Ovary (tissue), 3 donors: ENCODE measurements around the gene NPY.

ENCODE experiments used
- EP300 ChIP-seq: sonication (generic); formaldehyde crosslinking; IDR thresholded peaks from one replicate; pipeline ENCODE4 v1.6.1; 2017; ENCODE audit warnings: antibody characterized with exemption
- POLR2A ChIP-seq: fragments of 450-650 bp; IDR thresholded peaks from one replicate; pipeline ENCODE4 v1.6.1; 2017; ENCODE audit warnings: antibody characterized with exemption, mild to moderate bottlenecking, moderate library complexity
- TF ChIP-seq, protein P1 (sequence below), 3 donors: fragments of 450-650 bp in 2 of 3; fragments of 200-600 bp in 1 of 3; IDR thresholded peaks; one replicate each; pipeline versions ENCODE4 v1.5.1 to v1.8.0; 2016 to 2022; ENCODE audit warnings: antibody characterized with exemption in 3 of 3, mild to moderate bottlenecking in 1 of 3
- donor health status: DM: no; HTN: no; CAD: no.

DNA sequence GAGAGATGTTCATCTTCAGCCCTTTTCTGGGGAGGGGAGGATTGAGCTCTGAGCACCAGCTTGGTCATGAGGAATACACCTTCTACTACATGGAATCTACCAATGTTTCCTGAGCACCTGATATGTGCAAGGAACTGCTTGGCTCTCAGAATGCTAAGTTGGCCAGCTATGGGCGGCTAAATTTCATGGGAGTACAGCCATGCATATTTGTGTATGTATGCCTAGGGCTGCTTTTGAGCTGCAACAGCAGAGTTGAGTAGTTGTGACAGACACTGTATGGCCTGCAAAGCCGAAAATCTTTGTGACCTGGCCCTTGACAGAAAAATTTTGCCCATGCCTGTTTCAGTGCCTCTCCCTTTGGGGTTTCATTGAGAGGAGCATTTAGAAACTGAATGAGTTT lies 44.9 kb downstream of the NPY start:
- TF ChIP-seq, protein P1, sequence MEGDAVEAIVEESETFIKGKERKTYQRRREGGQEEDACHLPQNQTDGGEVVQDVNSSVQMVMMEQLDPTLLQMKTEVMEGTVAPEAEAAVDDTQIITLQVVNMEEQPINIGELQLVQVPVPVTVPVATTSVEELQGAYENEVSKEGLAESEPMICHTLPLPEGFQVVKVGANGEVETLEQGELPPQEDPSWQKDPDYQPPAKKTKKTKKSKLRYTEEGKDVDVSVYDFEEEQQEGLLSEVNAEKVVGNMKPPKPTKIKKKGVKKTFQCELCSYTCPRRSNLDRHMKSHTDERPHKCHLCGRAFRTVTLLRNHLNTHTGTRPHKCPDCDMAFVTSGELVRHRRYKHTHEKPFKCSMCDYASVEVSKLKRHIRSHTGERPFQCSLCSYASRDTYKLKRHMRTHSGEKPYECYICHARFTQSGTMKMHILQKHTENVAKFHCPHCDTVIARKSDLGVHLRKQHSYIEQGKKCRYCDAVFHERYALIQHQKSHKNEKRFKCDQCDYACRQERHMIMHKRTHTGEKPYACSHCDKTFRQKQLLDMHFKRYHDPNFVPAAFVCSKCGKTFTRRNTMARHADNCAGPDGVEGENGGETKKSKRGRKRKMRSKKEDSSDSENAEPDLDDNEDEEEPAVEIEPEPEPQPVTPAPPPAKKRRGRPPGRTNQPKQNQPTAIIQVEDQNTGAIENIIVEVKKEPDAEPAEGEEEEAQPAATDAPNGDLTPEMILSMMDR (IDR thresholded peaks at IDR 0.05): no peak
- no peak for TF ChIP-seq POLR2A
- TF ChIP-seq EP300: no peak
